ENCODE results near the gene PLXNA2. TPM values are rescaled to one million over a fixed set of nuclear protein-coding genes. Genes with fewer than 3 reads are reported as not detected.
A peak's percentile ranks its signal among the peaks of the same experiment; 100 is the strongest.

Gene PLXNA2
- polyA plus RNA-seq, 1 of the 3 experiments (the other 2 are of a cell fraction) = 8.5 TPM

DNA sequence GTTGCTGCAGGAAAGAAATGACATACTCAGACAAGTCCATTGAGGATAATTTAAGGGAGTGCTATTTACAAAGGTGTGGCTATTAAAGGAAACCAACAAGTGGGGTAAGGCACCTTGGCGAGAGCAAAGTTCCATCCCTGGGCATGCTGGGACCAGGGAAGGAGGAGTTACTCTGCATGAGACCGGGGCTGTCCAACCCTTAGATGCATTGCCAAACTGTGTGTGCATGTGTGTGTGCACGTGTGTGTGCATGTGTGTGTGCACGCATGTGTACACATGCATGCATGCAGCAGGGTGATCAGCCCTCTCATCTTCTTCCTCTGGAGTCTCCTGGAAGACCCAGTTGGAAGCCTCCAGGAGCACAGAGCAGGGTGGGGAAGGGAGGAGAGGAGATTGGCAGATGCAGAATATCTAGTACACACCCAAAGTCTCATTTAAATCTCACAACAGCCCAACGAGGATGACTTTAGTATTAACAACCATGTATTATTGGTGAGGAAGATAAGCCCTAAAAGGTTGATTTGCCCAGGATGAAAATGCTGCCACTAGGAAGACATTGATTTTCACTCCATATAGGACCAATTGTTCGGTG is 261.0 kb downstream of the PLXNA2 start (continued):
- TF ChIP-seq, protein P1, sequence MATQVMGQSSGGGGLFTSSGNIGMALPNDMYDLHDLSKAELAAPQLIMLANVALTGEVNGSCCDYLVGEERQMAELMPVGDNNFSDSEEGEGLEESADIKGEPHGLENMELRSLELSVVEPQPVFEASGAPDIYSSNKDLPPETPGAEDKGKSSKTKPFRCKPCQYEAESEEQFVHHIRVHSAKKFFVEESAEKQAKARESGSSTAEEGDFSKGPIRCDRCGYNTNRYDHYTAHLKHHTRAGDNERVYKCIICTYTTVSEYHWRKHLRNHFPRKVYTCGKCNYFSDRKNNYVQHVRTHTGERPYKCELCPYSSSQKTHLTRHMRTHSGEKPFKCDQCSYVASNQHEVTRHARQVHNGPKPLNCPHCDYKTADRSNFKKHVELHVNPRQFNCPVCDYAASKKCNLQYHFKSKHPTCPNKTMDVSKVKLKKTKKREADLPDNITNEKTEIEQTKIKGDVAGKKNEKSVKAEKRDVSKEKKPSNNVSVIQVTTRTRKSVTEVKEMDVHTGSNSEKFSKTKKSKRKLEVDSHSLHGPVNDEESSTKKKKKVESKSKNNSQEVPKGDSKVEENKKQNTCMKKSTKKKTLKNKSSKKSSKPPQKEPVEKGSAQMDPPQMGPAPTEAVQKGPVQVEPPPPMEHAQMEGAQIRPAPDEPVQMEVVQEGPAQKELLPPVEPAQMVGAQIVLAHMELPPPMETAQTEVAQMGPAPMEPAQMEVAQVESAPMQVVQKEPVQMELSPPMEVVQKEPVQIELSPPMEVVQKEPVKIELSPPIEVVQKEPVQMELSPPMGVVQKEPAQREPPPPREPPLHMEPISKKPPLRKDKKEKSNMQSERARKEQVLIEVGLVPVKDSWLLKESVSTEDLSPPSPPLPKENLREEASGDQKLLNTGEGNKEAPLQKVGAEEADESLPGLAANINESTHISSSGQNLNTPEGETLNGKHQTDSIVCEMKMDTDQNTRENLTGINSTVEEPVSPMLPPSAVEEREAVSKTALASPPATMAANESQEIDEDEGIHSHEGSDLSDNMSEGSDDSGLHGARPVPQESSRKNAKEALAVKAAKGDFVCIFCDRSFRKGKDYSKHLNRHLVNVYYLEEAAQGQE (IDR thresholded peaks at IDR 0.05; ENCODE audit: low read depth, low read length) = no peak
- TF ChIP-seq, protein P2, sequence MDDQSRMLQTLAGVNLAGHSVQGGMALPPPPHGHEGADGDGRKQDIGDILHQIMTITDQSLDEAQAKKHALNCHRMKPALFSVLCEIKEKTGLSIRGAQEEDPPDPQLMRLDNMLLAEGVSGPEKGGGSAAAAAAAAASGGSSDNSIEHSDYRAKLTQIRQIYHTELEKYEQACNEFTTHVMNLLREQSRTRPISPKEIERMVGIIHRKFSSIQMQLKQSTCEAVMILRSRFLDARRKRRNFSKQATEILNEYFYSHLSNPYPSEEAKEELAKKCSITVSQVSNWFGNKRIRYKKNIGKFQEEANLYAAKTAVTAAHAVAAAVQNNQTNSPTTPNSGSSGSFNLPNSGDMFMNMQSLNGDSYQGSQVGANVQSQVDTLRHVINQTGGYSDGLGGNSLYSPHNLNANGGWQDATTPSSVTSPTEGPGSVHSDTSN (IDR thresholded peaks at IDR 0.05) = no peak
- TF ChIP-seq FOXJ3 (CRISPR knock-in tag; IDR thresholded peaks at IDR 0.05) (no peak), FOXM1 (IDR thresholded peaks at IDR 0.05; ENCODE audit: low read depth) (no peak), TEAD4 (IDR thresholded peaks at IDR 0.05; ENCODE audit: borderline replicate concordance, insufficient read depth) (no peak), JUND (IDR thresholded peaks at IDR 0.05) (no peak), NRF1 (IDR thresholded peaks at IDR 0.05; ENCODE audit: low read depth, low read length) (no peak)
- TF ChIP-seq, protein P3, sequence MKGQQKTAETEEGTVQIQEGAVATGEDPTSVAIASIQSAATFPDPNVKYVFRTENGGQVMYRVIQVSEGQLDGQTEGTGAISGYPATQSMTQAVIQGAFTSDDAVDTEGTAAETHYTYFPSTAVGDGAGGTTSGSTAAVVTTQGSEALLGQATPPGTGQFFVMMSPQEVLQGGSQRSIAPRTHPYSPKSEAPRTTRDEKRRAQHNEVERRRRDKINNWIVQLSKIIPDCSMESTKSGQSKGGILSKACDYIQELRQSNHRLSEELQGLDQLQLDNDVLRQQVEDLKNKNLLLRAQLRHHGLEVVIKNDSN (IDR thresholded peaks at IDR 0.05; ENCODE audit: borderline replicate concordance, low read depth) = no peak

DNA sequence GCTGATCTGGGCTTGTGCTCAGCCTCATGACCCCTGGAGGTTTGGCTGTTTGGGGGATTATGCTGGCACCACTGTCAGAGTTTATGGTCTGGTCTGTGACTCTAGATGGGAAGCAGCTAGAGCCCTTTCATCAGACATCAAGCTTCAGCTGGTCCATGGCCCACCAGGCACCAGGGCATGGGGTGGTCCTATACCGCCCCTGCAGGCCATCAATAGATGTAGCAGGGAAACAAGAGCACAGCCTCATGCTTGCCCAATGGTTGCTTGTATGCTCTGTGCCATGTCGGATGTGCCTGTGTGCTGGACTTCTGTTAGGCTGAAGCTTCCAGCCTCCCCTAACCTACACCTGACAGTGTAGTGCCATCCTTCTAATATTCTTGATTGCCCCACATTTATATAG is 262.2 kb downstream of the PLXNA2 start:
- Histone ChIP-seq H3K9me3 (no peaks in the 10 kb centered on the region; the same call in 1 of the 2 replicates), H3K4me3 (ENCODE audit: low read depth in 2 of 2, low read length in 1 of 2) (no peak overlapping the region; a peak in 1 of 4 replicates), H3K4me1 (ENCODE audit: control insufficient read depth in 1 of 2, insufficient read depth in 2 of 2, low read depth in 1 of 2, low read length in 1 of 2) (no peaks in the 10 kb centered on the region), H2AFZ (ENCODE audit: low read depth) (no peak overlapping the region), H3K79me2 (ENCODE audit: insufficient read depth) (no peaks in the 10 kb centered on the region), H3K9me2 (no peaks in the 10 kb centered on the region; the same call in 1 of the 2 replicates), H4K20me1 (ENCODE audit: insufficient read depth) (no peaks in the 10 kb centered on the region), H3K27ac (ENCODE audit: low read depth in 2 of 2, low read length in 1 of 2) (no peak overlapping the region), H3K36me3 (replicated peaks in 1 of 2; ENCODE audit: control insufficient read depth in 1 of 2, insufficient read depth in 2 of 2, low read length in 1 of 2) (no peaks in the 10 kb centered on the region), H3F3A (replicated peaks; ENCODE audit: insufficient read depth) (no peaks in the 10 kb centered on the region), H3K9ac (no peak overlapping the region), H3K27me3 (ENCODE audit: insufficient read depth) (no peaks in the 10 kb centered on the region; the same call in 1 of the 2 replicates), H3K4me2 (no peak overlapping the region)
- no CpG with 5 or more reads among the region's 2 CpGs for WGBS (ENCODE audit: low lambda C conversion rate)
- peak; percentile 49 for DNase-seq
- ChIA-PET POLR2A (no interaction called here), CTCF (interaction anchor here (0.8 to 3.0 kb wide), 5 partner anchors 11 to 97 kb away, joined by 3 to 17 read pairs (median 4); no protein-coding TSS in a partner anchor)
- TF ChIP-seq CHD2 (IDR thresholded peaks at IDR 0.05; ENCODE audit: low read length, partially characterized antibody) (no peak), MXI1 (IDR thresholded peaks at IDR 0.05; ENCODE audit: low read depth, low read length) (no peak), SIN3A (IDR thresholded peaks at IDR 0.05; ENCODE audit: borderline replicate concordance, low read depth, low read length) (no peak), JUND (IDR thresholded peaks at IDR 0.05) (no peak), NRF1 (IDR thresholded peaks at IDR 0.05; ENCODE audit: low read depth, low read length) (no peak), SMC3 (IDR thresholded peaks at IDR 0.05; ENCODE audit: low read depth, low read length) (no peak)
- TF ChIP-seq, protein P4, sequence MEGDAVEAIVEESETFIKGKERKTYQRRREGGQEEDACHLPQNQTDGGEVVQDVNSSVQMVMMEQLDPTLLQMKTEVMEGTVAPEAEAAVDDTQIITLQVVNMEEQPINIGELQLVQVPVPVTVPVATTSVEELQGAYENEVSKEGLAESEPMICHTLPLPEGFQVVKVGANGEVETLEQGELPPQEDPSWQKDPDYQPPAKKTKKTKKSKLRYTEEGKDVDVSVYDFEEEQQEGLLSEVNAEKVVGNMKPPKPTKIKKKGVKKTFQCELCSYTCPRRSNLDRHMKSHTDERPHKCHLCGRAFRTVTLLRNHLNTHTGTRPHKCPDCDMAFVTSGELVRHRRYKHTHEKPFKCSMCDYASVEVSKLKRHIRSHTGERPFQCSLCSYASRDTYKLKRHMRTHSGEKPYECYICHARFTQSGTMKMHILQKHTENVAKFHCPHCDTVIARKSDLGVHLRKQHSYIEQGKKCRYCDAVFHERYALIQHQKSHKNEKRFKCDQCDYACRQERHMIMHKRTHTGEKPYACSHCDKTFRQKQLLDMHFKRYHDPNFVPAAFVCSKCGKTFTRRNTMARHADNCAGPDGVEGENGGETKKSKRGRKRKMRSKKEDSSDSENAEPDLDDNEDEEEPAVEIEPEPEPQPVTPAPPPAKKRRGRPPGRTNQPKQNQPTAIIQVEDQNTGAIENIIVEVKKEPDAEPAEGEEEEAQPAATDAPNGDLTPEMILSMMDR (IDR thresholded peaks at IDR 0.05) = peak; percentile 52

Measured in SK-N-SH (cell line).